Activated T-cell treated with anti-CD3 and anti-CD28 coated beads for 4 hours (primary cell): ENCODE results near the gene GREM1.

Experiments used
- DNase-seq: peaks from one replicate; pipeline ENCODE4 v3.0.0-alpha.2; 2020

GREM1 gene

GRCh38 chr15:32732574-32733157 is 14.9 kb downstream of the GREM1 start:
- DNase-seq: no peak

GRCh38 chr15:32733281-32733680 is 15.5 kb downstream of the GREM1 start:
- no peak for DNase-seq

GRCh38 chr15:32735989-32736700 is 18.3 kb downstream of the GREM1 start:
- no peak for DNase-seq

GRCh38 chr15:32736701-32737061 is 18.9 kb downstream of the GREM1 start:
- DNase-seq: no peak

GRCh38 chr15:32737304-32737703 is 19.5 kb downstream of the GREM1 start:
- no peak for DNase-seq

- DNase-seq: no peak
Observed at GRCh38 chr15:32738666-32739065, 20.9 kb downstream of the GREM1 start.

DNA sequence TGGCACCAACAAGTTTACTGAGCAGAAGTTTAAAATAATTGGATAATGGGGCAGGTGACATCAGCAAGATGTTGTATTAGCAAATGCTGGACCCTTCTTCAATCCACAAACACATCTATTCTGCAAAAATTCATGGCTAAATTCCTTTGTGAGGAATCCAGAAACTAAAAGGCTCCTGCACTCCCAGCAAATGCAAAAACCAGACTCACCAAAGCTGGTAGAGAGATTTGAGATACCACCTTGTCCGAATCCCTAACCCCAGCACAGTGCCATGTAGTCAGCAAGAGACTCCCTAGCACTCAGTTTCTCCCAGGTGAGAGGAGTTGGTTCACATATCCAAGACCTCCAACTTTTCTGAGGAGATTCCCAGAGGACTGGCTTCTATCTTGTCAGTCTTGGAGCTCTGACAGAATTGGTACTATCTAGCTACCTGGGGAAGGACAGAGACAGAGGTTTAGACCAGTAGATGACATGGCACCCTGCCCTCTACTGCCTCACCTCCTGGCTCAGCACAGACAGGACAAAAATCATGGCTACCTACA is 21.8 kb downstream of the GREM1 start:
- no peak for DNase-seq

DNA sequence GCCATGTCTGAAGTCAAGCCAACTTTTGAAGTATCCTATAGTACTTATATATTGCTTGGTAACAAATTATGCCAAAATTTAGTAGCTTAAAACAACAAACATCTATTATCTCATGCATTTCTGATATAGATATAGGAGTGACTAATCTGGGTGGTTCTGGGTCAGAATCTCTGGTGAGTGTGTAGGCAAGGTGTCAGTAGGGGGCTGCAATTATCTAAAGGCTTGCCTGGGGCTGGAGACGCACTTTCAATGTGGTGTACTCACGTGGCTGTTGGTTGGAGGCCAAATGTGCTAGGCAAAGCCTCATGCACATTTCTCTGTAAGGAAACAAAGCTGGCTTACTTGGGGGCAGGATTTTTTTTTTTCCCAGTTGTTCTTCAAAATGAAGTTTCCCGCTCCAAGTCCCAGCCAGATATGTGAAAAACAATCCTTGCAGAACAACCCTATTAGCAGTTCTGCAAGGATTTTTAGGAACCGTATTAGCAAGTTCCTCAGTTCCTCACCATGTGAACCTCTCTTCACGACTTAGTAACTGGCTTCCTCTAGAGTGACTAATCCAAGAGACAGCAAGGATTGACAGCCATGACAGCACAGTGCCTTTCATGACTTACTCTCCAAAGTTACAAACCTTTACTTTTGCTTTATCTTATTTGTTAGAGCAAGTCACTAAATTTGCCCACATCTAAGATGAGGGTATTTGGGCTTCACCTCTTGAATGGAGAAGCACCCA is 25.8 kb downstream of the GREM1 start:
- no peak for DNase-seq

DNA sequence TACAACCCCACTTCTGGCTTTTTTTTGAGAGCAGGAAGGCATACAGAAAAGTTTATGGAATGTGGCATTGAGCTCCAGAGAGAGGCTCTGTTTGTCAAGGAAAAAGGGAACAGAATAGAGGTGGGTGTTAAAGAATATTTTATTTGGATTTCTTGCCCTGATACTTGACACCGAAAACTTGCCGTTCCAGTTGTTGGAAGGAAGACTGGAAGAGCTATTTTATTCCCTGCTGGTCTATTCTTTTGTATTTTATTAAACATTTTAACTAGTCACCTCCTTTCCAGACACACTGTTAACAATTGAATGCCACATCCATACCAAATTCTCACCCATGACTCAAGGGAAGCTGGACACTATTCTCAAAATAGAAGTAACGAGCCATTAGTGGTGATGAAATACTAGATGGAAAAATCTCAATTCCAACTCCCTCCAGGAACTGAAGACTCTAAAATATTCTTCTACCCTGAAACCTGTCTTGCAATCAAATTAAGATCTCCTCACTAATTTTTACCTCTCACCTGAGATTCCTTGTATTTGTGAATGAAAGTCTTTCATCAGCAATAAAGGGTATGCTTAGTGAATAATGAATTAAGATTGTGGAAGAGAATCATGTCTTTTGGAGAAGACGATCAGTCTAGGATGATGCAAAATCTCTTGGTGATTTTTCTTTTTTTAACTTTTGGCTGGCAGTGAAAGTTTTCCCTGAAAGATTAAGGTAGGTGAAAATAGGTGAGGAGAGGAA is 28.5 kb downstream of the GREM1 start:
- no peak for DNase-seq

DNA sequence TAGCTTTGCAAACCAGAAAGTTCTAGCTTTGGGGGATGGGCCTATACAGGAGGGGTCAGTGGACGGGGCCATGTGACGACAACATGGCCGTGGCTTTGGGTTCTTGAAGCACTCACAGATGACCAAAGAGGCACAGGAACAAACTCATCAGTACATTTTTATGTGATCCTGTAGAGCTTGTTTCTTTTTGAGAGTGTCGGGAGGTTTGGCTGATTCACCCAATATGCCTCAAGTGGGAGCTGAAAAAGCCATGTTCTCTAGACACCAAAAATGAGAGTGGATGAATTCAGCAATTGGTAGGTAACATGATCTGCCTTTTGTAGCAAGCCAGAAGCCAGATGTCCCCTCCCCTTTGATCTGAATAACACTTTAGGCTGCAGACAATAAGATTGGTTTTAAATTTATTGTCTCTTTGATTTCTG is 30.1 kb downstream of the GREM1 start:
- no peak for DNase-seq

- no peak for DNase-seq
Observed at GRCh38 chr15:32750979-32751378, 33.2 kb downstream of the GREM1 start.

GRCh38 chr15:32757426-32757825 is 39.6 kb downstream of the GREM1 start:
- no peak for DNase-seq

DNA sequence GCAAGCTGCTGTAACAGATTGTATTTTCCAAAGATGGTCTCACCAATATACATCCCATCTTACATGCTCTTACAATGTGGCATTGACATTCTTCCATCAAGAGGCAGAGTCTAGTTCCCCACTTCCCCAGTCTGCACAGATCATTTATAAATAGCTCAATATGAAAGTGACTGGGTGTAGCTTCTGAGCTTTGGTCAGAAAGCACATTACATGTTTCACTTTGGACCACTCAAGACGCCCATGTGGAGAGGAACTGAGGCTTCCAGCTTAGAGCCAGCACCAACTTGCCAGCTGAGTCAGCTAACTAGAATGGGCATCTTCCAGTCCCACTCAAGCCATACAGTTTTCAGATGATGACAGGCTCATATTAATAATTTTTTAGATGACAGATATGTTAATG is 45.5 kb downstream of the GREM1 start:
- no peak for DNase-seq

DNA sequence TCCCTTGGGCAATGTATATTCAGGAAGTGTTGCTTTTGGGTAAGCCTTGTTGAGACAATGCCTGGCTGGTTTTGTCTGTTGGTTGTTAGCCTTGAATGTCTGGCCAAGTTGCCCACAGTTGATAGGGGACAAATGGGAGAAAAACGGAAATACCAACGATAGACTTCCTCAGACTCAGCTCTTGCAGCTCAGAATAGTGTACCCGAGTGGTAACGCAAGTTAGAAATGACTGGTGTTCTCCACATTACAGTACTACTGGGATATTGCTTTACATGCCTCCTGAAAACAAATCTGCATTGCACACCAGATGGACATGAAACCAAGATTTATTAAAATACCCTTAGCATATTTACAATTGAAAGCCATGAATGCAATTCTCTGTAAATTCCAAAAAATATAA is 47.4 kb downstream of the GREM1 start:
- no peak for DNase-seq

DNA sequence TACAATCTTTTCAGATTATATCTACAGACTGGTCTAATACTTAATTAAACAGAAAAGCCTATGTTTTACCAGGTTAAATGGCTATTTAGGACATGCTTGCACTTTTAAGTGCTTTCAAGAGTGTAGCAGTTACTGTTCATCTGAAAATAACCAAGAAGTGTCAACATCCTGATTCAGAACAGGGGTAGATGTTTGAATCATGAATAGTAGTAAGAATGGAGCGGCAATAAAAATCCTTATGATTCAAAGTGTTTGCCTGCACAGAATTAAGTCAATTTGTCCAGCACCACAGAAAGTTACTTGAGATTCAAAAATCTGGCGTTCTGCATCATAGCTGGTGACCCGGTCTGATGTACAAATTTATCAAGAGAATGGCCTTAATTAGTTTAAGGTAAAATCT is 48.3 kb downstream of the GREM1 start:
- DNase-seq: no peak

DNA sequence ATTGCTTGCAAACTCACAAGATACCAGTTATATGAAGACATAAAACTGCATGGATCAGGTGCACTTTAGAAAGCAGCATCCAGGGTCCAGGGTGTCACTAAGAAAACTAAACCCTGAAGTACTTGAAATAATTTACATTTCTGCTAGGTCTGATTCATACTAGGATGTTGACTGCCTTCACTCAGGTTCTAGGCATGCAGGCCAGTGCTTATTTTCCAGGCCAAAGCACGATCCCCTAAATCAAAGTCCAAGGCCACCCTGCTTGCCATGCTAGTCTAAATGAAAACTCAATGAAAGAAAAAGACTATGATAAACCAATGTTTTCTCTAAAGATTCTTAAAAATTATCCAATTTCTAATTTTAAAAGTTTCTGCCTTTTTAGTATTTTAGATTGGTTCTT is 49.4 kb downstream of the GREM1 start:
- no peak for DNase-seq

DNA sequence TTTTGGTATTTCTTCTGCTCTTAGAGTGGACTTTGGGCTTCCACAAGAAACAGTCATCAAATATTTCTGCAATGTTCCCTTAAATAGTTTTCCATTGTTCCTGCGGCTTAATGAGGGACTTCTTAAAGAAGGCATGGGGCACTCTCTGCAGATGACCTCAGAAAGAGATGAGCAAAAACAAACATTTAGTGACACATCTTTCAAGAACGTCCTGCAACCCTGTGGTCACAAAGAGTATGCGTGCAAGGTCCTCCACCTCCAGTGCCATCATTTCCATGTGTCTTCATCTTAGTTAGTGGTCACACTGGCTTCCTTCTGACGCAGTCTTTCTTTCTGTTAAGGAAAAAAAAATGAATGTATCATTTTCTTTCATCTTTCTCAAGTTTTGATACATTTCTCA is 56.2 kb downstream of the GREM1 start:
- no peak for DNase-seq

GRCh38 chr15:32775103-32775502 is 57.3 kb downstream of the GREM1 start:
- no peak for DNase-seq

DNA sequence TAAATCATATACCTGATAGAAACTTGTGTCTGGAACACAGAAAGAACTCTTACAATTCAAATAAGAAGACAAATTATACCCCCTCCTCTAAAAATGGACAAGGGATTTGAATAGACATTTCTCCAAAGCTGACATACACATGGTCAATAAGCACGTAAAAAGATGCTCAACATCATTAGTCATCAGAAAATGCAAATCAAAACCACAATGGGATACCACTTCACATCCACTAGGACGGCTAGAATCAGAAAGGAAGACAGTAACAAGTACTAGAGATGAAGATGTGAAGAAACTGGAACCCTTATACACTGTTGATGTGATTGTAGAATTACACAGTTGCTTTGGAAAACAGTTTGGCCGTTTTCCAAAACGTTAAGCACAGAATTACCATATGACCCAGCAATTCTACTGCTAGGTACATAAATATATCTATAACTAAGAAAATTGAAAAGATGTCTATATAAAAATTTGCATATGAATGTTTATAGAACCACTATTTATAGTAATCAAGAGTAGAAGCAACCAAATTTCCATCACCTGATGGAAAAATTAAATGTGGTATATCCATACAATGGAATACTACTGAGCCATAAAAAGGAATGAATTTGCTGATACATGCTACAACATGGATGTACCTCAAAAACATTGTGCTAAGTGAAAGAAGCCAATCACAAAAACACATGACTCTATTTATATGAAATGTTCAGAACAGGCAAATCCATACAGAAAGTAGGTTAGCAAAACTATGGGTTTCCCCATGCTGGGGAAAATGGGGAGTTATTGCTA is 60.8 kb downstream of the GREM1 start:
- no peak for DNase-seq

GRCh38 chr15:32781781-32782180 is 64.0 kb downstream of the GREM1 start:
- no peak for DNase-seq

GRCh38 chr15:32784581-32784980 is 66.8 kb downstream of the GREM1 start:
- no peak for DNase-seq

DNA sequence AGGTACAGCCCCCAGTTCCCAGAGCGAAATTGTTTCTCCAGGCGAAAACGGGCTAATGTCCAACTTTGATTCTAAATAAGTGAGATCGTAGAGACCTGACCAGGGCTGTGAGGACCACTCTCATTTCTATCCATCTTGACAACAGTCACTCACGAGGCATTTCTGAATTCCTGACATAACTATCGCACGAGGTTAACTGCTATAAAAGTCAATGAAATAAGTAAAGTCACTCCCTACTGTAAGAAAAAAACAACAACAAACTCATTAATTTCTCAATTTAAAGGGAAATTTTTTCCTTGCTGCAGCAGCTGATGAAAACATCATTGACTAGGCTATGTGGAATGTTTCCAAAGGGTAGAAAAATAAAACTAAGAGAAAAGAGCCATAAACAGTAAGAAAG is 69.1 kb downstream of the GREM1 start:
- DNase-seq: no peak

DNA sequence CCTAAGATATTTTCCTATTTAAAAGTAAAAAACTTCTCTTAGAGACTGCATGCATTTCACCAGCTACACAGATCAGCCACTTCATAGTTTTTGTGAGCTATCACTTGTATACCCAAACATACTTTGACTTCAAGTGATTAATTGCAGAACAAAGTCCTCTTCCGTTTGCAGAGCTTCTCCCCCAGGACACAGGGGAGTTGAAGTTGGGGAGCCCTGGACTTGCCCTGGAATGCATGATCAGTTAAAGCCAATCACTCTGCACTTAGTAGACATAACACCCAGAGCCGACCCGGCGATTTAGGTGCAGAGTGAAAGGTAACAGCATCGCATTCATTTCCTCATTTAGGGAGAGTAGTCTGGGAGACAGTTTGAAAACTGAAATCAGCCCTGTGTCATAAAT is 70.1 kb downstream of the GREM1 start:
- no peak for DNase-seq
